DMS53 treated with DMSO at 0.1 percent for 48 hours (cell line): ENCODE measurements around the gene SLC15A2.

Experiments
- DNase-seq: peaks from one replicate; lab custom pipeline; 2025; ENCODE audit not compliant: unreplicated experiment; lab: John Stamatoyannopoulos, UW

The SLC15A2 gene

DNA sequence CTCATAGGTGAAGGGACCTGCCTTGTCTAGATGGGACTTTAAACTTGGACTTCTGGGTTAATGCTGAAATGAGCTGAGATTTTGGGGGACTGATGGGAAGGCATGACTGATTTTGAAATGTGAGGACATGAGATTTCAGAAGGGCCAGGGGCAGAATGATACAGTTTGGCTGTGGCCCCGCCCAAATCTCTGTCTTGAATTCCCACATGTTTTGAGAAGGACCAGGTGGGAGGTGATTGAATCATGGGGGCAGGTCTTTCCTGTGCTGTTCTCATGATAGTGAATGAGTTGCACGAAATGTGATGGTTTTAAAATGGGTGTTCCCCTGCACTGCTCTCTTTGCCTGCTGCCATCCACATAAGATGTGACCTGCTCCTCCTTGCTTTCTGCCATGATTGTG, 85.0 kb downstream of the SLC15A2 start:
- DNase-seq: no peak

DNA sequence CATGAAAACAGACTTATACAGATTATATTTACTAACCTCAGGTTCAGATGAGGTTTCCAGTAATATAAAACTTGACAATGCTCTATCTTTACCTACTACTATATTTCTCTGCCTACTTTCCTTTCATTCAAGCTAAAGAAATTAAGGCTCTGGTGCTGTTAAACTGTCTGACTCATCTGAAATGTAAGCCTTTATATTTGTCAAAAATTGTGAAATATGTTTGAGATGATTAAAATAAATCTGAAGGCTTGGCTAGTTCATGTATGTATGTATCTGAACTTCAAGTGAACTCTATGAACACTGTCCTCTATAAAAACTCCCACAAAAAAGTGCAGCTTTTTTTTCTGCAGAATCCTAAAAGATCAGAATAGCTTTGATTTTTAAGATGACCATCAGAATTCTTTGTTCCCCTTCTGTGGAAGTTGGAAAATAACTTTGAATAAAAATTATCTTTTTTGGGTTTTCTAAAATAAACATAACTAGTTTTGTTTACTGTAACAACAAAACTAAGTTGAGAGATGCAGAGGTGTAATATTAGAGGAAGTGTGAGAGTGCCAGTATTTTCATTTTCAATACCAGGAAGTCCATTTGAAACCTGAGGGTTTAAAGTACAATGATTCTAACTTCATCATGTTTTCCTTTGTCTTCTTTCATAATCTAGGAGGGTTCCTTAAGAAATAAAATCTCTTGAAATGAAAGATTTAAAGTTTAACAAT, 85.7 kb downstream of the SLC15A2 start:
- no peak for DNase-seq

DNA sequence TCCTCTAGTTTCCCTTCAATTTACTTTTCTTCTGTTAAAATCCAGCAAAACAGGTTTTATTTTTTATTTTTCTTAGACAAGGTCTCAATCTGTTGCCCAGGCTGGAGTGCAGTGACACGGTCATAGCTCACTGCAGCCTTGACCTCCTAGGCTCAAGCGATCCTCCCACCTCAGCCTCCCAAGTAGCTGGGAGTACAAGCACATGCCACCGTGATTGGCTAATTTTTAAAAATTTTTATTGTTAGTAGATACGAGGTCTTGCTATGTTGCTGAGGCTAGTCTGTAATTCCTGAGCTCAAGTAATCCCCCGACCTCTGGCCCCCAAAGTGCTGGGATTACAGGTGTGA, 86.2 kb downstream of the SLC15A2 start:
- no peak for DNase-seq

DNA sequence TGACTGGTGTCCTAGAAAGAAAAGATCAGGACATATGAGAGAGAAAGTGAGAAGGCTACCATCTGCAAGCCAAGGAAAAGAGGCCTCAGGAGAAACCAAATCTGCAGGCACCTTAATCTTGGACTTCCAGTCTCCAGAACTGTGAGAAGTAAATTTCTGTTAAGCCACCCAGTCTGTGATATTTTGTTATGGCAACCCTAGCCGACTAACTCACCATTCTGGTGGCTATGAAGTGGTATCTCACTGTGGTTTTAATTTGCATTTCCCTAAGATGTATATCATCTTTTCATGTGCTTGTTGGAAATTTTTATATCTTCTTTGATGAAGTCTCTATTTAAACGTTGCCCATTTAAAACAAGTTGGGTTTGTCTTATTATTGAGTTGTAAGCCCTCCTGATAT, 87.3 kb downstream of the SLC15A2 start:
- no peak for DNase-seq

DNA sequence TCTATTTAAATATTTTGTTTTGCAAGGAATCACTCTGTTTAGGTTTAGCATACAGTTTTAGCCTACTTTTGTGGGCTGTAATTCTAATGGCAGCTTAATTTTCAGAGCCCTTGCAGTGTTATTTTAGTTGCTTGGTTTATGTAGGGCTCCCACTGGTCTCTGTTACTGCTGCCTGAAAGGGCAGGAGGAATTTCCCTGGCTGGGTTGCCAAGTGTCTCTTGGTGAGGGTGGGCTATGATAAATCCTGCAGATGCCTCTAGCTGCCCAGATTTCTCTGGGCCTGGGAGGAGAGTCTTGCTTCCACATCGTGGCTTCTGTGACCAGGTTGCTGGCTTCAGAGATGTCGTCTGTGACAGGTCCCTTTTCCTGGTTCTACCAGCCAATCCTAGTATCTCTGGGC, 91.6 kb downstream of the SLC15A2 start:
- DNase-seq: no peak

DNA sequence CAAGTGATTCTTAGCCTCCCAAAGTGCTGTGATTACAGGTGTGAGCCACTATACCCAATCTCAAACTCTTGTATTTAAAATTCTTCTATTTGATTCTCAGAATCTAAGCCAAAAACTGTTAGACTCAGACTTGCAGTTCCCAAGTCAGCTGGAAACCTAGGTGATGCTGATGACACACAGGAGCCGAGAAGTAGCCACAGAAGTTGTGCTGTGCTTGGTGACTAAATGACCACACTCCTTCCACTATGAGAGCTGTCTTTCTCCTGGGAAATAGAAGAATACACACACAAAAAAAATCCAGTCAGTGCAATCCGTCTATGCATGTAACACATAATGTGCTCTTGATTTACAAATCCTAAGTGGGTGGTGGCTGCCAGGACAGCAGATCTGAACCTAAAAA, 93.9 kb downstream of the SLC15A2 start:
- DNase-seq: no peak

DNA sequence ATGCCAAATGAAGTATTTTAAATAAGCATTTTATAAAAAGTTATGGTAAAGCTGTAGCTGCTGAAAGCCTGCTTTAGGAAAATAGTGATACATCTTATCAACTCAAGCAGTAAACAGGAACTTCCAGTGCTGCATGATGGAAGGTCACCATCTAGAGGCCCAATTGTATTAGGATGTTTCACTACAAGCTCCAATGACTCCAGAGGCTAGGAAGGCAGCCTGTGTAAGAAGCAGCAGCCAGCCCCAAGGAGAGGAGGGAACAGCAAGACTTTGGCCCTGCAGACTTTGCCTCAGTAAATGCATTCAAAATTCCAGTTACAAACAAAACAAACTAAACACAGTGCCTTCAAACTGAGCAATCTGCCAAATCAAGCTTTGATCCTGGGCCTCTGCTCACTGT, 95.7 kb downstream of the SLC15A2 start:
- no peak for DNase-seq

DNA sequence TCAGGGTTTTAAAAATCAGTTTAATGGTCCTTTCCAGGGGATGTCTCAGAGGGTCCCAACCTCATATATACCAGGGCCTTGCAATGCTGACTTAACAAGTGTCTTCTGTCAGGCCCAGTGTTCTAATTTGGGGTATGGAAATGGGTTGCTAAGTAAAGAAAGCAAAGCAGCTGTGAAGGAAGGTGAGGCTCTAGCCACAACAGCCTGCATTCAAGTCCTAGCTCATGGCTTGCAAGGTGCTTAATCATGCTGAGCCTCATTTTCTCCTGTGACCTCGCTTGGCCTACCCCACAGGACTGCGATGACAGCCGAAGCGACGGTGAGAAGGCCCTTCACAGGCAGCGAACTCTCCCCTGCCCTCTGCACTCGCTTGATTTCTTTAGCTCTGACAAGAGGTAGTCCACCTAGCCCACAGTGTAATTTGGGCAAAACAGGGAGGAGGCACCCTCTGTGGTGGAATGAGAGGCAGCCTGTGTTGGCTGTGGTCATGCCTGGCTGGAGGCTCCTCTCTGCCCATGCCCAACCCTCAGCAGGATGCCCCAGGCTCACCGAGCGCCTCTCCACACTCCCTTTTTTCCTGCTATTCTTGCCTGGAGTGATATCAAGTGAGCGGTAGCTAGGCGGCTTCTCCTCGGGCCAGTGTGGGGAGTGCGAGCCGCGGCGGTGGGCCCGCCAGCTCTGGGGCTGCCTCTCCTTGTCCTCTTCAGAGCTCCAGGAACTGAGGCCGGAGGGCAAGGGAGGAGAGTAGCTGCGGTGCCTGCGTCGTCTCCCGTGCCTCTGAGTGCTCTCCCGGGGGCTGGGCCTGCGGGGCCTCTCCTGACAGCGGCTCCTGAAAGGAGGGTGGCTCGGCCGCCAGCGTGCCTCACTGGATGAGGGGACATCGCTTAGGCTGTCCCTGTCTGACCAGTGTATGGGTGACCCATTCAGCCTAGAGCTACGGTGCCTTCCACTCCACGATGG, 98.7 kb downstream of the SLC15A2 start:
- DNase-seq: no peak
